NCI-H2107 (cell line): ENCODE measurements around the gene PARD6A.

Experiments used
- DNase-seq: peaks from one replicate; lab custom pipeline; 2025; lab: John Stamatoyannopoulos, UW

PARD6A gene

DNA sequence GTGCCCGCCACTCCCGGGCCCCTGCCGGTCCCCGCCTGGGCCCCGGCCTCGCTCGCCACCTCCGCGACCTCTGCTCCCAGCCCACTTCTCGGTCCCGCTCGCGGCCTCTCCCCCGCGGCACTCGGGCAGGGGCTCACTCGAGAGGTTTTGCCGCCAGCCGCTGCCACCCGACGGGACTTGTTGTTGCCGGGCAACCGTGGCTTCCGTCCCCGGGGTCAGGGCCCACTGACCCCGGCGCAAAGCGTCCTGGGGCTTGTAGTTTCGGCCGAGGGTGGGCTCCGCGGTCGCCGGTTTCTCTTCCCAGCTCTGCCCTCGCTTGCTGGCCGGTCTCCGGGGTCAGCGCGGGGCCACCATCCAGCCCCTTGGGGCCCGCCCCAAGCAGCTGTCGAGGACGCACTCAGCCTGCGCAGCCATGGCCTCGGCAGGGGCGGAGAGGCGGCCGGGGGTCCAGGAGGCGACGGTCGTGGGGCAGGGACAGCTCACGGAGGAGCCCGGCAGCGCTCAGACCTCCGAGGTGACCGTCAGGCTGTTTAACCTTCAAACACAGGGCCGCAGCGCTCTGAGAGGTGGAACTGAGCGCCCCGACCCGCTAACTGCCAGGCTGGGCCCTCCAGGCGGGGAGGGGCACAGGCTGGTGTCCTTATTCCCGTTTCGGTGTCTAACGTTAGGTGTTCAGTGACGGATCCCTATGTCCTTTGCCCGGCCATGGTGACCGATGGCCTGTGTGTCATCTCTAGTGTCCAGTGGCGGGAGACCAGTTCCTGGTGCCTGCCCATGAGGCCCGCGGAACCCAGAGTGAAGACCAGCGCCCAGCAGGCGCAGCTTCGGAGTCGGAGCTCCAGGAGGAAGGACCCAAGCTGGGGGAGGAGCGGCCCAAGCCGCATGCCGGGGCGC is 6.0 kb downstream of the PARD6A start, which contains the start of the genes C16orf86 and ENKD1:
Gene C16orf86 (plus strand): TSS at position 256 of the 894 bp plus-strand sequence. CDS start 157 bp downstream, at position 413.
Gene ENKD1 (minus strand): TSS at position 192 of the 894 bp plus-strand sequence. CDS start 308 bp downstream, outside the sequence.
- peak; percentile 65 for DNase-seq

DNA sequence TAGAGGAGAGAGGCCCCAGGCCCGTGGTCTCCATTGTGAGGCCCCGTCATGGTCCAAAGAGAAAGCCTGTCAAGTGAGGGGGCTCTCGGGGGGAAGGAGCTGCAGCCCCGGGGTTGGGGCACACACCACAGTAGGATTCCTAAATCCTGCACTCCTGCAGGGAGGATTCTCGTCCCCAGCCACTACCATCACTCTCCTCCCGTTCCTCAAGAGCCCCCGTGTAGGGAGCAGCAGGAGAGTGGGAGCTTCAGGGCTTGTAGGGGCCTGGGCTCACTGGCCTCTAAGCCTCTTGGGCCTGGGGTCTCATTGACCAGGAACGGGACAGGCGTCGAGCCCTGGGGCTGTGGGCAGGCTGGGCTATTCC is 6.7 kb downstream of the PARD6A start:
- no peak for DNase-seq

DNA sequence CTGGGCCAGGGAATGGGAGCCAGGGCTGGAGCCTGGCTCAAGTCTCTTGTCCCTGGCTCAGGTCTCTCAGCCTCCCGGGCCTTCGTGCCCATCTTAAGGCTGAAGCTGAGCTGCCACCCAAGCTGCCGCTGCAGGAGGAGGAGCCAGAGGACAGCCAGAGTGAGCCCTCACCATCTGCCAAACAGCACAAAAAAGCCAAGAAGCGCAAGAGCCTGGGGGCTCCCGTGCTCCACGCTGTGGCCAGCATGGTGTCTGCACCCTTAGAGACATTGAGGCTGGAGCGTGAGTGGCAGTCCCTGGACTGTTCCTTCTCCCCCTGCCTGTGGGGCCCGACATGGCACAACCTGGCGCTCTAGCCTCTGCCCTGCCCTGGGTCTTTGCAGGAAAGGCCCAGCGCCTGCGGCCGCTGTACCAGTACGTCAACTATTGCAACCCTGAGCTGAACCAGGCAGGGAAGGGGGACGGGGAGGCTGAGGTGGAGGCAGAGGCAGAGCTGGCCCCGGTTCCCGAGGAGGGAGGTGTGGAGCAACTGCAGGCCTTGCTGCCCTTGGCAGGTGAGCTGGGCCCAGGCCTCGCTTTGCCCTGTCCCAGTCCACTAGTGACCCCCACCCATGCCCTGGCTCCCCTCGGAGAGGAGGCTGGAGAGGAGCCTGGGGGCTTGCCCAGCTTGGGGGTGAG is 7.2 kb downstream of the PARD6A start:
- DNase-seq, result peak; percentile 87

DNA sequence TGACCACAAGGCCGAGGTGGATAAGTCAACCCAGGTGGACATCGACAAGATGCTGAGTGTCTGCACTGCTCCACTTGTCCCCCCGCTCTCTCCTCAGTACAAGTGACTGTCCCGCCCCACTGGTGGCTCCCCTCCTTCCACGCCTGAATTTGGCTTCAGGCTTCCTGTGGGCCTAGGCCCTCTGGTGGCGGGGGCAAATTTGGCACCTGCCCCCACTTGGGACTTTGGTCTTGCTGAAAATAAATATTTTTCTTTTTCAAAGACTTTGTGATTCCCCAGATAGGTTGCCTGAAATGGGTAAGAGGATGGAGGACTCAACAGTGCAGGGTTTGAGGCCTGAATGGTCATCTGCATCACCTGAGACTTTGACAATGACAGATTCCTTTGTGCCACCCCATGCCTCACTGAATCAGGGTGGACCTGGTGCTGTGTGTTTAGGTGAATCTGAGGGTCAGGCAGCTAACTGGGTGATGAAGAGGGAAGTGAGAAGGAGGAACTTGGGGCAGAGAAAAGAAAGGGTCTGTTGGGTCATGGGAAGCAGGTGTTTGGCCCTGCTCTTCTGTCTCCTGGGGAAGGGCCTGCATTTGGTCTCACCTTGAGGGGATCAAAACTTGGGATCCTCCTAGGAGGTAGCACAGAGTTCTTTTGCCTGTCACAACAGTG is 7.9 kb downstream of the PARD6A start:
- no peak for DNase-seq

DNA sequence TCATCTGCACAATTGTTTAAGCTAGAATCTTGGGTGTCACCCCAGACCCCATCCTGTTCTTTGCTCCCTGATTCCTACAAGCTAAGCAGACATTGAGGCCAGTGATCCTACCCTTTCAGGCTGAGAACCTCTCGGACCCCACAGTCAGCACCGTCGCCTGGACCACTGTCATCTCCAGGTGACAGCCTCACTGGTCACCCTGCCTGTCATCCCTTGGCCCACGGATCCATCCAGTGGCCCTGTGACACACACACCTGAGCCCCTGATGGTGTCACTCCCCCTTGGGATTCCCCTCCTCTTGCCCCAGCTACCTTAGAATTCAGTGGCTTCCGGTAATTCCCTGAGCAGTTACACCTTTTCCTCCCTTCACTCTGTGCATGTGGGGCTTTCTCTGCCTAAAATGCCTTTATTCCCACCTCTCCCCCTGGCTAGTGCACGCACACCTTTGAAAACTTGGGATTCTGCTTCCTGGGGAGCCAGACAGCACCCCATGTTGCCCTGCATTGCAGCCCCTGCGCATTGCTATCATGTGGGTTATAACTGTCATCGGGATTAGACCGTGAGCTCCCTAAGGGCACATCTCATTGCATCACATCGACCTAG is 8.8 kb downstream of the PARD6A start:
- no peak for DNase-seq

DNA sequence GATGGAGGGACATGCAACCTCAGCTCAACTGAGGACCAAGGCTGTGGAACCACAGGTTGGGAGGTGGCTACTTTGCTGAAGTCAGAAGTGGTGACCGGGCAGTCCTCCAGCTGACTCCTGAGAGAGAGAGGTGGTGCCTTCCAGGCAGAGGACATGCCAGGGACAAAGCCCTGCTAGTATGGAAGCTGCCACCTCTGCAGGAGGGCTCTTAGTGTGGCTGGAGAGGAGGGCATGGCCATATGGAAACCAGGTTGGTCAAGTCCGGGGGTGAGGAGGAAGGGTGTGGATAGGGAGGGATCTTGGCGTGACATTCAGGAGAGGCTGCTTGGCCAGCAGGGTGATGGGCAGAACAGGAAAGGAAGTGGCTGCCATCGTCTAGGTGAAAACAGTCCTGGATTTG is 11.5 kb downstream of the PARD6A start:
- no peak for DNase-seq

DNA sequence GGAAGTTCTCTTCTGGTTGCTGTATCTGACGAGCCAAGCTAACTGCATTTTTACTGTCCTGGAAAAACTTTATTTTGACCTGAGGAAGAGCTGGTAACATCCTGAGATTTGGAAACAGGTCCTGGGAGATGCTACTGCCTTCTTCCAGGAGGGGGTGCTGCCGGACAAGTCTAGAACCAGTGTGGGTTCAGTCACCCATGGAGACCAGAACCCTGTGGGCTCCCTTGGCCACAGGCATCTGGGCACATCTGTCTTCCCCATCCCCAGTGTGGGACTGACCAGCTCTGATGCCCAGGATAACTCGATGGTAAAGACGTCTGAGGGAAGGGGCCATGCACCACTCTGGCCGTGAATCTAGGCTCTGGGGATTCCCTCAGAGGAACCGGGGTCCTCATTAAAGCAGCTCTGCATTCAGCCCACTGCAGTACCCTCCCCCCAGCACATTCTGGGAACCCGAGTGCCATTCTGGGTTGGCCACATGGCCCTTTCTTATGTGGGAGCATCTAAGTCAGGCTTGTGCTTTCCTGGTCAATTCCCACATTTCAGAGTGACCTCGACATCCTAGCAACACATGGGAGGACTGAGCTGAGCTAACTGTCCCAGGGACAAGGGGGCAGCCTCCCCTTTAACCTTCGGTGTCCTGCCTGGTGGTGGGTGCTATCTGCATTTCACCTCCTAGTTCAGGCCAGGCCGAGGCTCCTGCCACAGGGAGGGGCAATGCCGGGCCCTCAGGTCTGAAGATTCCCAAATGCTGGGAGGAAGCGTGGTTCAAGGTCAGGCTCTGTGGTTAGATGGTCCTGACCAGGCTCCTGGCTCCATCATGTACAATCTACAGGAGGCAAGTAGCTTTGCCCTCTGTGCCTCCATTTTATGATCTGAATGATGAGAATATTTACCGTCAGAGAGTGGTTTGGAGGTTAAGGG is 12.2 kb downstream of the PARD6A start:
- no peak for DNase-seq

DNA sequence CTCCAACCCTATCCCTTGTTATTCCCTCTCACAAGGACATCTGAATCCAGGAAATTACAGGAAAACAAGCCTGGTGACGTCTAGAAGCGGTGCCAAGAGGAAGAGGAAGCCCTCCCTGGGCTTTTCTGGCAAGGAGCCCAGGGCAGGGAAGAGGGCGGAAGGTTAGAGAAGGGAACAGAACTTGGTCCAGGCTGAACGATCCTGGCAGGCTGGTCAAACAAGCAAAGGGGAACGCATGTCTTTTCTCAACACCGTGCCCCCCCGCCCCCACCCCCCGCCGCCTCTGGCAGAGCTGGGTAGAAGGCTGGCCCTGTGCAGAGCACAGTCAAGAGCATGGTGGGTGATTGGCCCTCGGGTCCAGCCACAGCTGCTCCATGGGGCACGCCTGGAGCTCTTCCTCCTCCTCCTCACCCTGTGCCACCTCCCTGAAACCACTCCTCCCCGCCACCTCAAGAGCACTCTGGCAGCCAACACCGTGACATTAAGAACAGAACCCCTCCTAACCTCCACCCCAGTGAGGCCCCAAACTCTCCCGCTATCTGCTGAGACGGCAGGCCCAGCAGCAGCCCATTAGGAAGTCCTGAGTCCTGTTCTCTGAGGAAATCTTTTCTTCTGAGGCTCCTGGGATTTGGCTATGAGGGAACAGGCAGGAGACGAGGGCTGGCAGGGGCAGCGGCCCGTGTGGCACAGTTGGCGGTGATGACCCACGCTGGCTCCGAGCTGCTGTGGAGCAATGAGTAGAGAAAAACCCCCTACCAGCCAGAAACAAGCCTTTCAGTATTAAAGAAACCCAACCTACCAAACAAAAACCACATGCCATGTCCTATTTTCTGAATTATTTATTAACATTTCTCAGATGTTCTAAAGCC is 13.2 kb downstream of the PARD6A start:
- no peak for DNase-seq

DNA sequence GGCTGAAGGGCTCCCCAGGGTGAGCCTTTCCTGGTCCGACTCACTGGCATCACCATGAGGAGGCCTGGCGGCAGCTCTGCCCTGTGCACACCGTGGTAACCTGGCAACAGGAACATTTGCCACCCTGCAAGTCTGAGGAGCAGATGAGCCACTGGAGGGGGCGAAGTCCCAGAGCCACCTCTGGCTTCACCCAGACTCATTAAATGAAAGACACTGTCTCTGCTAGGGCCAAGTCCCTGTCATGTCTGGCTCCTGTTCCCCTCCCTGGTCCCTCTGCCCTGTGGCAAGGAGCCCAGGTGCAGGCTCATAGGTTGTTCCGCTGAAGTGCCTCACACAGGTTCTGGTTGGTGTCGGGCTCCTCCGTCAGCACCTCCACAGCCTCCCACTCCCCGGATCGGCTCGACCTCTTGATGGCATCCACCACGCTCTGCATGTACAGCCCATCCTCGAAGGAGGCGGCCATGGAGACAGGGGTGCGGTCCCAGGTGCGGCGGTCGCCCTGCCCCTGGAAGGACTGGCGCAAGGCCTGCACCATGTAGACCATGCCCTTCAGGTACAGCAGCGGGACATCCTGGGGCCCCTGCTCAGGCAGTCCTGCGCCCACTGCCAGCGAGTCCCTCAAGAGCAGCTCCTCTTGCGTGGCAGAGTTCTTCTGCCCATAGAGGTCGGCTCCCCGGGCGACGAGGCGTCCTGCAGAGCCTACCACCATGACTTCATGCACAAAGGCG is 14.3 kb downstream of the PARD6A start:
- peak; percentile 24 for DNase-seq

DNA sequence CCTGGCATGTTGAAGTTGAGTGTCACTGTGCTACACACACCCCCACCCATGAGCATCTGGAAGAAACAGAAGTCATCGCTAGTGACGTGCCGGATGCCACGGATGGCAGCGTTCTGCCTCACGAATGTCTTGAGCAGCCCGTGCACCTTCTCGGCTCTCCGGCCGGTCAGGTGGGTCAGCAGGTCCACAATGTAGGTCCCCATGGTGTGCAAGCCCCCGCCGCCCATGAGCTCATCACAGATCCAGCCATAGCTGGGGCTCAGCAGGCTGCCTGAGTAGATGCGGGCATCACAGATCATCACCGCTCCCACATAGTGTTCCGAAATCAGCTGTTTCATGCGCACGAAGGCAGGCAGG is 14.8 kb downstream of the PARD6A start:
- DNase-seq, result no peak

DNA sequence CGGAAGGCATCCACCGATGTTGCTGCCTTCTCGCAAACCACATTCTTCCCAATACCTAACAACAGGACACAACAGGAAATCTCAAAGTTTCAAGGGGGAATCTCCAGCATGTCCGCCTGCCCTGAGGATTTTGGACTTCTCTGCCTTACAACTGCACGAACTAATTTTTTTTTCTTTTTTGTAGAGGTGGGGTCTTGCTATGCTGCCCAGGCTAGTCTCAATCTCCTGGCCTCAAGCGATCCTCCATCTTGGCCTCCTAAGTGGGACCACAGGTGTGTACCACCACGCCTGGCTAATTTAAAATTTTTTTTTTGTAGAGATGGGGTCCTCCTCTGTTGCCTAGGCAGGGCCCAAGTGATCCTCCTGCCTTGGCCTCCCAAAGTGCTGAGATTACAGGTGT is 15.2 kb downstream of the PARD6A start:
- no peak for DNase-seq

DNA sequence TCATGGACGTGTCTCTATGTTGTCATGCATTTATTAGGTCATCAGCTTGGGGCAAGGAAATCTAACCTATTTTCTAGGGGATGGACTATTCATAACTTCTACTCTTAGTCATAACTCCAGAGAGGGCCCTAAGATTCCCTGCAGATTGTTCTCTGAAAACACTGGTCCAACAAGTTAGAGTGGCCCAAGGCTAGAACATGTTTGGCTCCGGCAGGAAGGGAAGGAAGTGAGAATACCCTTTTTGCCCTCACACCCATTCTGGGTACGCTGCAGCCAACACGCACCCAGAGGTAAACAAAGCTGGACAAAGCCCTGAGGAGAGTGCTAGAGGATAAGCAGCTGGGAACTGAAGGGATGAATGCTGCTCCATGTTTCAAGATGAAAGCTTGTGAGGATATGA is 15.8 kb downstream of the PARD6A start:
- no peak for DNase-seq

DNA sequence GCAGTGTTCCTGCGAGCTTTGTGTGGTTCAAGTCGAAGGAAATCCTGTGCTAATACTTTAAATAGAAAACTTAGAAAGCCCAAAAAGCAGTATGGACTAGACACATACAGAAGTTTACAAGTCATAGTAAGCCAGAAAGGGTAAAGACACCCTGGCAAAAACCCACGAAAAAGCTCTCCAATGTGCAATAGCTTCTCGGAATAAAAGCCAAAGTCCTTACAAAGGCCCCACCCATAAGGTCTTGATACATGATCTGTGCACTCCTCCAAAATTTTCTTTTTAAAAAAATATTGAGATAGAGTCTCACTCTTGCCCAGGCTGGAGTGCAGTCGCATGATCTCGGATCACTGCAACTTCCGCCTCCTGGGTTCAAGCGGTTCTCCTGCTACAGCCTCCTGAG is 16.2 kb downstream of the PARD6A start:
- DNase-seq, result no peak

DNA sequence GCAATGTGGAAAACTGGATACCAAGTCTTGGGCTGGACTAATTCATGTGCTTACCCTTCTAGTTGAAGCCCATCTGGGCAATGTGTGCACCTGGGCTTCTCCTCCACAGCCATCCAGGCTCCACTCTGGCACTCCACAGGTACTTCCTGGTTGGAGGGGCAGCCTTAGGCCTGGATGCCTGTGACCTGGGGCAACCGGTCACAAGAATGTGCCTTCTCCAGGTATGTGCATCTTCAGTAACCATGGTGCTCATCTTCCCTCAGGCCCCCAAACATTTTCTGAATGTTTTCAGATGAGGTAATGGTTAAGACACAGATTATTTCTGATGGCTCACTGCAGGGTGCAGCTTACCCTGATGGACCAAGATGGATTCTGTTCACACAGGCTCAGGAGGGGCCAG is 17.0 kb downstream of the PARD6A start:
- no peak for DNase-seq

DNA sequence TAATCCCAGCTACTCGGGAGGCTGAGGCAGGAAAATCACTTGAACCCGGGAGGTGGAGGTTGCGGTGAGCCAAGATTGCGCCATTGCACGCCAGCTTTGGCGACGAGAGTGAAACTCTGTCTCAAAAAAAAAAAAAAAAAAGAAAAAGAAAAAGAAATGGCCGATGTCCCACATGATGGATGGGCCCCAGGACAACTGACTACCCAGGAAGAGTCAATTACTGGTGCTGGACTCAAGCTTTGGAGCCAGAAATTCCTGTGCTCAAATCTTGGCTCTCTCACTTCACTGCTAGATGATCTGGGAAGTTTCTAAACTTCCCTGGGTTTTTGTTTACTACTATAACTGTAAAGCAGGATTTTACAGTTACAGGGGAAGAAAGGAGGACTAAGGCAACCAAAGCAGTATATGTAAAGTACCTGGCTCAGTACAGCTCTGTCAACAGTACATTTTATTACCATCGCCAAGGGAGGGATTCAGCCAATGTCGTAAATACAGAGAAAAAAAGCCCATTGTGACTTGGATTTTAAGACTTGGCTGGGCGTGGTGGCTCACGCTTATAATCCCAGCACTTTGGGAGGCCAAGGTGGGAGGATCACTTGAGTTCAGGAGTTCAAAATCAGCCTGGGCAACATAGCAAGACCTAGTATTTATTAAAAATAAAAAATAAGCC is 17.7 kb downstream of the PARD6A start:
- no peak for DNase-seq

DNA sequence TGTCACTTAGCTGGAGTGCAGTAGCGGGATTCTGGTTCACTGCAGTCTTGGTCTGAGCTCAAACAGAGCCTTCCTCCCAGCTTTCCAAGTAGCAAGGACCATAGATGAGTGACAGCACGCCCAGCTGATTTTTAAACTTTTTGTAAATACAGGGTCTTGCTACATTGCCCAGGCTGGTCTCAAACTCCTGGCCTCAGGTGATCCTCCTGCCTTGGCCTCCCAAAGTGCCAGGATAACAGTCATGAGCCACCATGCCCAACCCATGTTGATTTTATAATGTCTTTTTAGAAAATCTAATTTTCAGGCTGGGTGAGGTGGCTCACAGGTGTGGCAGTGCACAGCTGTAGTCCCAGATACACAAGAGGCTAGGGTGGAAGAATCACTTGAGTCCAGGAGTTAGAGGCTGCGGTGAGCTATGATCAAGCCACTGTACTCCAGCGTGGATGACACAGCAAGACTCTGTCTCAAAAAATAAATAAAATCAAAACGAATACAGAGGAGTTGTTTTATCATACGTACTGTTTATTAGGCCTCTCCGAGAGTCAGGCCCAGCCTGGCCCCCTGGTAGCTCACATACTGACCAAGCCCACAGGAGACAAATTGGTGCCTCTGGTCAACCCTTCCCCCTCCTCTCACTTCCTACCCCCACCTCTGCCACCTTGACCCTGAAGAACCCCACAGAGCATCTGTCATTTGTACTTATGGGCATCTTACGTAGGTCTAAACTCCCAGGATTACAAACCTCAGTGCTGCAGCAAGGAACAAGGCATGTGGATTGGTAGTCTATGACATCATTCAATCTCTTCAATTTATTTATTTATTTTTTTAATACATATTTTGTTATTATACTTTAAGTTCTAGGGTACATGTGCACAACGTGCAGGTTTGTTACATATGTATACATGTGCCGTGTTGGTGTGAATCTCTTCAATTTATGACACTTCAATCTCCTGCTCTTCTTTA is 19.5 kb downstream of the PARD6A start:
- no peak for DNase-seq

DNA sequence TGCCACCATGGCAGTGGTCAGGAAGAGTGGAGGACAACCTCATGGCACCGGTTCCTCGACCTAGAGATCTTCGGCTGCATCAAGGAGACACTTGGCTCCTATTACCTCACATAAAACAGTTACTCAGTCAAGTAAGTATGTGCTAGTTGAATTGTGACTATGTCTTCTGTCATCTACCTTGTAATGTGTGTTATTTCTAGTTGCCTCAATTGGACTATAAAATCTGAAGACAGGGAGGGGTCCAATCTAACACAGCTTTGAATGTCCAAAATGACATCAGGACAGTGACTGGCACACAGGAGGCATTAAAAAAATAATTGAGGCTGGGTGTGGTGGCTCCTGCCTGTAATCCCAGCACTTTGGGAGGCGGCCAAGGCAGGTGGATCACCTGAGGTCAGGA is 23.0 kb downstream of the PARD6A start:
- no peak for DNase-seq
